HG02588 (cell line): ENCODE measurements around the gene DDX23.
A peak's percentile ranks its signal among the peaks of the same experiment; 100 is the strongest.

Source experiments
- ATAC-seq: cut with Tn5 transposase; IDR thresholded peaks from one replicate; pipeline ENCODE4 v1.9.1; 2021; ENCODE audit warnings: mild to moderate bottlenecking, moderate library complexity; ENCODE audit not compliant: unreplicated experiment

The DDX23 gene

DNA sequence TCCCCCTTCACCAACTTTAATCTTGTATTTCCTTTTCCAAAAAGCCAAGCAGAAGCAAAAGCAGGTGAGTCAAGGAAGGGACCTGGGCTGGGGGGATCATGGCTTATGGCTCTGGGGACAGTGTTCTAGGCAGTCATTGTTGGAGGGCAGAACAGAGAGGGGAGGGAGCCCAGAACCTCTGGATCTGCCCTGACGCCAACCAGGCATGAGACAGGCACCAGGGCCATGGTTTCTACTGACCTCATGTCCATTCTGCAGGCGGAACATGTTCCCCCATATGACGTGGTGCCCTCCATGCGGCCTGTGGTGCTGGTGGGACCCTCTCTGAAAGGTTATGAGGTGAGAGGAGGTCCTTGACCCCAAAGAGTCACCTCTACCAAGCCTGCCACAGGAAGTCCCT is 27.1 kb downstream of the DDX23 start:
- ATAC-seq: no peak

DNA sequence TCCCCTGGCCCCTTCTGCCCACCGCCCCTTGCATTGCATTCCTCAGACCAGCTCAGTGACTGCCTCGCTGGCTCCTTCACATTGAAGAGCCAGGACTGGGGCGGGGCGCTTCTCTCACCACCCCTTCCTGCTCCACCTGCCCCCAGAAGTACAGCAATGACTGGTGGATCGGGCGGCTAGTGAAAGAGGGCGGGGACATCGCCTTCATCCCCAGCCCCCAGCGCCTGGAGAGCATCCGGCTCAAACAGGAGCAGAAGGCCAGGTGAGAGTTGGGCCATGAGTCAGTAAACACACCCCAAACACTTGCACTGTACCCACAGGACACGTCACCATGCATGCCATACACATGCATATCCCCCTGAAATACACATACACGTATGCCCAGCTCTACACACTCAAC is 27.9 kb downstream of the DDX23 start:
- ATAC-seq: no peak

DNA sequence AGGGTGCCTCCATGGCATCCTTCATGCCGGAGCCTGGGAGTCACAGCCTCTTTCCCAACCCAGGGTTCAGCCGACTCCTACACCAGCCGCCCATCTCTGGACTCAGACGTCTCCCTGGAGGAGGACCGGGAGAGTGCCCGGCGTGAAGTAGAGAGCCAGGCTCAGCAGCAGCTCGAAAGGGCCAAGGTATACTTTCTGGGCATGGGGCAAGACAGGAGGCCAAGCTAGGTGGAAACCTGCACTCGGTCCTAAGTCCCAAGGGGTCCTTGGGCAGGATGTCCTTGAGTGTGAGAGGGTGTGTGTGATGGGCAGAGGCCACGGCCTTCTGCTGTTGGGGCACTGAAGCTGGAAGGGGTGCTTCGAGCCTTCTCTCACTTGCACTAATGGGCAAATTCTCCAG is 28.7 kb downstream of the DDX23 start:
- ATAC-seq: no peak

DNA sequence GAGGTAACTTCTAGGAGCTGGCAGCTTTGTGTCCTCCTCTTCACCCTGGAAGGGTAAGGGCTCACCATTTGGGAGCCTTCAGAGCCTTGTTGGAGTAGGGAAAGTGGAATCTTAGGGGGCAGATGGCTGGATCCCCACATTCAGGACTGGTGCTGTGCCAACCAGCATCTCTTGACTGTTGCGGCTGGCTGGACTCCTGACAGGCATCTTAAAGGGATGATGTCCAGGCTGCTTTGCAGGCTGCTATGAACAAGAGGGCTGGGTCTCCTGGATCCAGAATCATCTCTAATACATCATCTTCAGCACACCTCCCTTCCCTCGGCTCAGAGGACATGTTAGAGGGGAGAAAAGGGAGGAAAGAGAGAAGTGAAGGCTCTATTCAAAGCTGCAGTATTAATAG is 29.3 kb downstream of the DDX23 start:
- no peak for ATAC-seq

DNA sequence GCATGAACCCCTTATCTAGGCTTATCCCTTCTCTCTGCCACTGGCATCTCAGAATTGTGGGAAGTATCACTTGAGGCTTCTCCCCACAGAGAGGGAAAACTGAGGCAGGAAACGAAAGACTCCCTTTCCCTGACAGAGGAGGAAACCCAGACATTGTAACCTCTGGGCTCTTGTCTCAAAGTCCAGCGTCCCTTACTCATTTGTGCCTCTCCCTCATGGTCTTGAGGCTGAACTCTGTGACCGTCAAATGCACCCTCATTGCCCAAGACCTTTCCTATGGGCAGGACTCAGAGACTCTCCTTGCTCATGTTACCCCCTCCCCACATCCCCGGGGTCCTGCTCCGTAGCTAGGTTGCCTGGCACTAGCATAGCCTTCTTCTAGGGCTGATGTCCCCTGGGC is 29.8 kb downstream of the DDX23 start:
- ATAC-seq: no peak

DNA sequence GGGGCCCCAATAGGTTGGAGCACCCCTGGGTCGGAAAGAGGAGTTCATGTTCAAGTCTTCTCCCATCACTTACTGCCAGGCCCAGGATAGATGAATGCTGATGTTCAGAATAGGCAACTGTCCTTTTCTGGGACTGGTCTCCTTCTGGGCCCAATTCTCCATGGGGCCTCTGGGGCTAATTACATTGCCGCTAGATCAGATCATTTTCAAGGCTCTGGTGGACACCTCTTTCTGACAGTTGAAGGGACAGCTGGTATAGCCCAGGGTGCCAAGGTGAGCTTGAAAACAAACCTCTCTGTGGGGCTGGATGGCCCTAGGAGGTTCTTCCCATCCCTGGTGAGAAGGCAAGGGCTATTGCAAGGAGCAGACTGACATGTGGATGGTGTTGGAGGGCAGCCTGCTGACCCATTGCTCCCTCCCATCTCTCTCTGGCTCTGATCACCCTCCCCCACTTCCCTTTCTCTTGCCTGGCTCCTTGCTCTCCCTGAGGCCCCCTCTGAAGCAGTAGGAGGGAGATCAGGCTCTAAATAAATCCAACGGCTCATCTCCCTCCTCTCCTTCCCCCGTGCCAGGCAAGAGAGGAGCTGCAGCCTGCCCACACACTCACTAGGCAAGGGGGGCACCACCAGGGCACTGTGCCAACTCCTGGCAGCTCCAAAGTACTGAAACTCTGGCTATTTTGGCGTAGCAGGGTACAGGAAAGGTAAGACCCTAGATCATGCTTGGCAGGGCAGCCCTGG is 31.8 kb downstream of the DDX23 start:
- no peak for ATAC-seq

DNA sequence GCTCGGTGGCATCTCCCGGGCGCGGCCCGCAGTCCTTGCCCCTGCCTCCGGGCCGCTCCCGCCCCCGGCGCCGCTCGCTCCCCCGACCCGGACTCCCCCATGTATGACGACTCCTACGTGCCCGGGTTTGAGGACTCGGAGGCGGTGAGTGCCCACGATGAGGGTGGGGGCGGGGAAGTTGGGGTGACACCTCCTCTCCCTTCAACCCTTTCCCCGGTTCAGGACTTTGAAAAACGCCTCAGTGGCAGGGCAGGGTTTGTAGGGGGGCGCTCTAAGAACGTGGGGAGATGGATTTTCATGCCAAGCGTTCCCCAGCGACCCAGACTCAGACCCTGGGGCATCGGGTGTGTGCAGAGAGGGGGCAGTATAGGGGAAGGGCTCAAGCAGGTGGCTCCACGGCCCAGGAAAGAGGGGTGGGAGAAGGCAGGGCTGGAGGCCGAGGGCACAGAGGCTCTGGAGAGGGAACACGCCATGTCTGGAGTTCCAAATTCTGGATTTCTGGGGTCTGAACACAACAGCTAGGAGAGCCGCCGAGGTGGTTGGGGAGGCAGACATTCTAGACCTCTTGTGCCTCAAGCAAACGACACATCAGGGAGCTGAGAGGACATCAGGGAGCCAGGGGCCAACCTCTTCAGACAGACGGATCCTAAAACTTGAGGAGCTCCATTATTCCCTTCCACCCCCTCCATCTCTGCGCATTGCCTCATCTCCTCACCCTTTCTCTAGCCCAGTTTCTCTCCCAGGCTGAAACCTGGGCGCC is 33.0 kb downstream of the DDX23 start:
- no peak for ATAC-seq

DNA sequence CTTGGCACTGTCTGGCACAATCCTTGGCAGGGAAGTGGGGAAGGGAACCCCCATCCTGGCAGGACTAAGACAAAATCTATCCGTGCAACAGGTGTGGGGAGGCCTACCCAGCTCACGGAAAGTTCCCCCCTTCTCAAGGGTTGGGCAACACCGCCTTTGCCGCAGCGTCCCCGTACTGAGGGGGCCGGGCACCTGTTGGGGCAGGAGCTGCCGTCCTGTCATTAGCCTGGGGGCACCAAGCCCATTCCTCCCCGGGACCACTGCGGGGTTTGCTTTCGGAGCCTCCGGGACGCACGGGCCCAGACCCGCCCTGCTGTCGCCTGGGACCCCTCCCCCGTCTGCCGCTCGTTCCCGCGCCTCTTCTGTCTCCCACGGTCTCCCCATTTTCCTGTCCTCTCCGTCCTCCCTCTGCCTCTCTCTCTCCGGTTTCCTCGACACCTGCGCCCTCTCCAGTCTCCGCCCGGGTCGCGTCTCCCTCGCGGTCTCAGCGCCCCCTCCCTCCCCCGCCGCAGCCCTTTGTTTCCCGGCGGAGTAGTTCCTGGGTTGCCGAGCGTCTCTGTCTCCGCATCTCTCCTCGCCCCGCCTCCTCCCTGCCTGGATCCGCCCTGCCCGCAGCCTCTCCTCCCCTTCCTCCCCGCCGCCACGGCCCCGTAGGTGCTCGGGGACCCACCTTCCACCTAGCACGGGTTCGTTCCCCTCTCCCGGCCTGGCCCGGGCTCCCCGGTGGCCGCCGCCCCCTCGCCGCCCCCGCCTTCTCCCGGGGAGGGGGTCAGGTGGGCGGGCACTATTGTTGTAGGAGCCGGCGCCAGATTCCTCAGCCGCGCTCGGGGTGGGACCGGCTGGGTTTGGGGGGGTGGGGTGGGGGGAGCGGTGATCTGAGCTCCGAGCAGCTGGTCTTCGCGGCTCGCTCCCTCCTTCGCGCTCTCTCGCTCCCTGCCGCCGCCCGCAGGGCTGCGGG is 33.8 kb downstream of the DDX23 start, which contains the start of gene CACNB3:
TSS of gene CACNB3 (plus strand) at position 624 of the 958 bp plus-strand sequence. CDS start 434 bp downstream, outside the sequence.
- no peak for ATAC-seq

DNA sequence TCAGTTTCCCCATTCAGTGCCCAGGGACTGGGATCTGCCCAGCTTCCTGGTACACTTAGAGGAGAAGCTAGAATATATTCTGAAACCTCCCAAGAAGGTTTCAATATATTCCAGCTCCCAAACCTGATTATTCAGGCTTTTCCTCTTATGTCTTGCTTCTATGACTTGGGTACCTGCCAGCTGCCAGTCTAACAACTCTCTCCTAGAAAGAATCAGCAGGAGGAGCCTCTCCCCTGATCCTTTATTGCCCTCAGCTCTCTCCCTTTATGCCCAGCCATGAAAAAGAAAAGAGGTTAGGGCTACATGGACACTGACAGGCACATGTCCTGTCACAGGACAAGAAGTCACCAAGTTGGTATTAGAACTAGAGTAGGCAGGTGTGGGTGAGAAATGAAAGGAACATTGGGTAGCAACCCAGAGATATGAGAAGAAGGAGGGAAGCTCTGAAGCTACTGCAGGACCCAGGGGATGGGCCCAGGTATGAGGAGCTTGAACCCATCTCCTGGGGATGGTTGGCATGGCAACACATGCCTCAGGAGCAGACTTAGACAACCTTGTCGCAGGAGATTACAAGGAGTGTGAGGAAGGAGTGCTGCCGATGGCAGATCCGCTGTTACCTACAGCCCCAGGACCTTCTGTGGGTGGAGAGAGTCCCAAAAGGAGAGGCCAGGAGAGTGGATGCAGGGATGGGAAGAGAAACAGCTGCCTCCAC is 35.7 kb downstream of the DDX23 start:
- no peak for ATAC-seq

DNA sequence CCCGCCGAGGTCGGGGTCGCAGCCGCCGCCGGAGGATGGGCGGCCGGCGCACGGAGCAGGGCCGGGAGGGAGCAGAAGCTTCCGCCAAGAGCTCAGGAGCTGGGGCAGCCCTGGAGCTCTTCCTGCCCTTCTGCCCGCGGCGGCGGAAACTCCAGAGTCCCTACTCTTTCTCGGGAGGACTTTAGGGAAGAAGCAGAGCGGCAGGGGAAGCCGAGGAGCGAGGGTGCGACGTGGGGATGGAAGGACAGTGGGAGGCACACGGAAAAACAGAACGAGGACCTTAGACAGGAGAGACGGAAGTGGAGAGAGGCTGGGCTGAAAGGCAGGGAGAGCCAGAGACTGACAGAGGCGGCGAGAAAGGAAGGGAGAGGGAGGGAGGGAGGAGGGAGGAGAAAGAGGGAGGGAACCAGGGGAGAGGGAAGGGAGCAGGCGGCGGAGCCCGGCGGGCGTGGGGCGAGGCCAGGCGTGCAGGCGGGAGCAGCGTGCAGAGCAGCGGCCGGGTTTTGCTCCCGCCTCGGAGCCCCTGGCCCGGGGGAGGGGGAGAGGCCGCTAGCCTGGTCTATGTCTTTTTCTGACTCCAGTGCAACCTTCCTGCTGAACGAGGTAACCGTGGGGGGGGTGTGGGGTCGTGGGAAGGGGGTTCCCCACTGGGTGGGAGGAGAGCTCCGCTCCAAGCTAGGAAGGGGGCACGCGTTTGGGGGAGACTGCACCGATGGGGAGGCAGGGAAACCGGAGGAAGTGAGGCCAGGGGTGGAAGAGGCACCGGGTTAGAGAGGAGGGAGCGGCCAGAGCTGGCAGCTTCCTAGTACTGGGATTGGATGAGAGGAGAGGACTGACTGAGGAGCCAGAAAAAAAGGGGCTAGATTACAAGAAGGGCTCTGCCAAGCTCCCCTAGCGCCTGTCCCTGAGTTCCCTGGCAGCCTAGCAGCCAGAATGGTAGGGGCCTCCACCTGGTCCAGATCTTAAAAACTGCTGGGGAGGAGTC is 36.5 kb downstream of the DDX23 start:
- ATAC-seq: peak; percentile 33

DNA sequence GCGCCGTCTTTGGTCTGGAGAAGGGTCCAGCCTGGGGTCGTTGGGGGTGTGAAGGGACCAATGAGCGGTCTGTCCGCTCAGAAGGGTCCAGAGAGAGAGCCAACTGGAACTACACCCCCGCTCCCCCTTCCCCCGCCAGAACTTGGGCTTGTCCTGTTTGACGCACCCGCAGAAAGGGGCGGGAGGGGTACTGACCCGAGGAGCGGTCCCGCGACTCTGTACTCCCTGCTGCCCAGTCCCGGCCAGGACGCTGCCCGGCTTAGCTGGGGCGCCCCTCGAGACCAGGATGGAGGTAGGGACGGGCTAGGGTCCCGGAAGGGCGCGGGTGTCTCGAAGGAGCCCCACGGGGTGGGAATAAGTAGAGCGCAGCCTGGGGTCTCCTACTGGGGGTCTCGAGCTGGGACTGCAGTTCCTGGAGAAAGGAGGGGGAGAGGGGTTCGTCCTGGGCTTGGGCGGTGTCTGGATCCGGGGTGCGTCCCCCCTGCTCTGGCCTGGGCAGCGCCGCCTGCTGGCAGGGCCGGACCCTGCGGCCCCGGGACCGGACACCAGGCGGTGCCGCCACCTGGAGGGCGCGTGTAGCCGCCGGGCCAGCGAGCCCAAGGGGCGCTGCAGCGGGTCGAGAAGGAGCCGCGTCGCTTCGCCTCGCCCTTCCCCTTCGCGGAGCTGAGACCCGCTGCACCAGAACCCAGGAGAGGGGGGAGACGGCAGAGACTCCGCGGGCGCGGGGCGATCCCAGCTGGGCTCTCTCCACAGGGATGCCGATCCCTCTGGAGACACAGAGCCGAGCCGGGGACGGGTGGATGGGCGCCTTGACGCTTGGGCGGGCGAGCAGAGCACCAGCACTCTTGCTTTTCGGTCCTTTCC is 37.5 kb downstream of the DDX23 start:
- ATAC-seq: peak; percentile 81

DNA sequence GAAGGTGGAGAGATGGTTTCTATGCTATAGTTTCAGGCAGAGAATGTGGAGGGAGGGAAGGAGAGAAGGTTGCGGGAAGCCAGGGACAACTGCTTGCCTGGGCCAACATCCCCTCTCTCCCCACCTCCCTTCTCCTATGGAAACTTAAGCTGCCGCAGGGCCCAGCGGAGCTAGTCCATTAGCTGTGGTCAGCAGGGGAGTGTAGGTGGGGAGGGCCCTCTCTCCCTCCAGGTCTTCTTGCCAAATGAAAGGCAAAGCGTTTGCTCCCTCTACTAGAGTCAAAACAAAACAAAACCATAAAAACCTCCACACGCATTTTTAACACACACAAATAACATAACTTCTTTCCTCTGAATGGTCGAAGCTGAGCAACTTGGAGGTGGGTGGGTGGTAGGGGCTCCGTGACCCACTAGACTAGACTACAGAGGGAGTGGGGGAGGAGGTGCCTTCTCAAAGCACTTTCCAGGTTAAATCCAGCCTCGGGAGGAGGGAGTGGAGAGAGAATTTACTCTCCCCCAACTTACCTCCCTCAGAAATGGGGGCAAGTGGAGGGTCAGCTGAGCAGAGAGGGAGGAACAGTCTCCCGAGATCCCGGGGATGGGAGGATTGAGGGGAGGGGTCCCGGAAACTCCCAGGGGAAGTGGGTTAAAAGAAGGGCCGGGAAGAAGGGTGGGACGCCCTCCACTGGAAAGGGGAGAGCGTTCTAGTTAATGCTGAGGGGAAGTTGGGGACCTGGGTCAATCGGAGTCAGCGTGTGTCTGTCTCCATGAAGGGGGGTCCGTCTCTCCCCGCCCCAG is 38.3 kb downstream of the DDX23 start:
- no peak for ATAC-seq

DNA sequence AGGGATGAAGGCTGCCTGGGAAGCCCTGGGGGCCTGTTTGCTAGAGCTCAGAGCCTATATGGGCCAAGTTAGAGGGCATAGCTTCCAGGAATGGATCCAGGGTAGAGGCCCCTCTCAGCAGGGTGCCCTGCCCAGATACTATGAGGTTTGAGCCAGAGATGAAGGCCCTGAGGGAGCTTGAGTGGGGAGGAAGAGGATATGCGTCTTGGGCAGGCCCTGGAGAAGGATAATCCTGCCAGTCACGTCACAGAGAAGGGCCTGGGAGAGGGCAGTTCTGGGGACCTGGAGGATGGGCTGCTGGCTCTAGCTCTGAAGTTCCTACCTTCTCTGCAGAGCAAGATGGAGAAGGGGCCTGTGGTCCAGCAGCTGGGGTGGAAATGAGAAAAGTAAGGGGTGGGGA is 39.6 kb downstream of the DDX23 start:
- ATAC-seq: no peak

DNA sequence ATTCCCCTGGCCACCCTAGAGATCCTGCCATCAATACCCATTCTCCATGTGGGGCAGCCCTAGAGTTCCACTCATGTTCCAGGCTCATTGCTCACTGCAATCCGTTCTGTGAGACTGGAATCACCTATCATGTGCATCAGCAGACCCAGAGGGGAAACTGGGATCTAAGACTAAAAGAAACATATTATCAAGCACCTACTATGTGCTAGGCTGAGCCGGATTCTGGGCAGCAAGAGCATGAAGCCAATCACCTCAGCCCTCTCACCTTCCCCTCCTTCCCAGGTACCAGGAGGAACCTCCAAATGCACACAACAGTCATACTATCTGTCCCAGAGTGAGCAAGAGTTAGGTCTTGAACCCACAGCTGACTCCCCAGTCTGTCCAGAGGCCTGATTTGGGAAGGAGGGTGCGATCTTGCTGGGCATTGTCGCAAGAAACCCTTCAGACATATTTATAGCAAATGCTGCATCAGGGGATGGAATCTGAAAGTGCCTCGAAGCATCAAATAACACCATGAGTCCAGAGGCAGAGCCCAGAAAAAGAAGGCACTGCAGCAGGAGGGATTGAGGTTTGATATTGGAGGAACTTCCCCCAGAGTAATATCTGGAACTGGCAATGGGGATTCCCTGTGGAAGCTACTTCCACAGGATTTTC is 40.4 kb downstream of the DDX23 start:
- ATAC-seq: no peak

DNA sequence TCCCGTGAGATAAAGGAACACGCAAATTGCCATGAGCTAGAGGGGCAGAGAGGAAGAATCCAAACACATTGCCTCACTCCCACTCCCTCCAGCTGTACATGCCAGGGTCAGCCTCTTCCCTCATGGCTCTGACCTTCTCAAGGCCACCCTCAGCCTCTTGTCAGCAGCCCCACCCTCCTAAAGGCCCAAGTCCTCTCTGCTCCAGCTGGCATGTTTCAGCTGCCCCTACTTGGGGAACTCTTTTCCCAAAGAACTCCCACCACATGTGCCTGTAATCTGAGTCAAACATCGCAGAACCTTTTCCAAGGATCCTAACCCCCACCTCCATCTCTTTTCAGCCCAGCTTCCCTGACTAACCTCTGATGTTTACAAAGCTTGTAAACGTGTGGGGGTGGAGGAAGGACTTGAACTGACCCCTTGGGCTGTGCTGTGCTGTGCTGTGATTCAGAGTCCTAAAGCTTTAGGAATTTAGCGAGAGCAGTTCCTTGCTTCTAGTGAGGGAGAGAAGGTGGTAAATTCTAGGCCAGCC is 41.0 kb downstream of the DDX23 start:
- ATAC-seq: no peak

DNA sequence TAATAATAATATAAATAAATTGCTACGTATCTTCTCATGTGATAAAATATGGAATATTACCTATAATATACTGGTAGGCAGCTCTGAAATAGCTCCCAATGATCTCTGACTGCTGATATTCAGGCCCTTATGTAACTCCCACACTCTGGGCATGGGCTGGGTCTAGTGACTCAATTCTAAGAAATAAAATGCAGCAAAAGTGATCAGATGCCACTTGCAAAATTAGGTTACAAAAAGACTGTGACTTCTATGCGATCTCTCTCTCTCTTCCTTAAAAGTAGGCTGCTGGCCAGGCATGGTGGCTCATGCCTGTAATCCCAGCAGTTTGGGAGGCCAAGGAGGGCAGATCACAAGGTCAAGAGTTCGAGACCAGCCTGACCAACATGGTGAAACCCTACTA is 44.0 kb downstream of the DDX23 start:
- ATAC-seq: no peak

DNA sequence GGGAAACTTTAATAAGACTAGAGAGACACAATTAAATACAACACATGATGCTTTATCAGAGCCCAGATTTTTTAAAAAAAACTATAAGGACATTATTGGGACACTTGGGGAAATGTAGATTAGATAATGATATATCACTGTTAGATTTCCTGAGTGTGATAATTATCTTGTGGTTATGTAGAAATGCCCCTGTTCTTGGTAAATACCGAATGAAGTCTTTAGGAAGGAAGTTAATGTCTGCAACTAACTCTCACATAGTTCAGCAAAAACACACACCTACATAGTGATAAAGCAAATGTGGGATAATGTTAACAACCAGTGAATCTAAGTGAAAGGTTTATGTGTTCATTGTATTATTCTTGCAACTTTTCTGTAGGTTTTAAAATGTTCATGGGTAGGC is 48.3 kb downstream of the DDX23 start:
- no peak for ATAC-seq
